GM12878 (cell line): ENCODE measurements around the gene ADGRD1. TPM values are rescaled to one million over a fixed set of nuclear protein-coding genes. Genes with fewer than 3 reads are reported as not detected.
A peak's percentile ranks its signal among the peaks of the same experiment; 100 is the strongest.

Experiments
- ASH2L ChIP-seq: fragments of 300-600, 200-600 bp; sonication (generic); IDR thresholded peaks from 2 replicates; pipeline ENCODE4 v1.6.1; 2017; ENCODE audit warnings: low read depth, mild to moderate bottlenecking, borderline replicate concordance
- ATF7 ChIP-seq: fragments of 450-650 bp; IDR thresholded peaks from 2 replicates; pipeline ENCODE4 v1.6.1; 2016; ENCODE audit warnings: low read depth, mild to moderate bottlenecking
- BCL11A ChIP-seq: IDR thresholded peaks from 2 replicates; pipeline ENCODE4 v1.6.1; 2011; ENCODE audit warnings: low read depth, low read length
- CEBPZ ChIP-seq: fragments of 150-350 bp; IDR thresholded peaks from 2 replicates; pipeline ENCODE4 v1.6.1; 2016; ENCODE audit warnings: low read depth, low read length
- E2F4 ChIP-seq: IDR thresholded peaks from 2 replicates; pipeline ENCODE4 v1.6.1; 2012; ENCODE audit warnings: low read depth, low read length, improper control_type of control experiment
- IKZF1 ChIP-seq: fragments of 450-650 bp; conservative IDR thresholded peaks from 2 replicates; pipeline ENCODE4 v1.6.1; 2017; ENCODE audit warnings: antibody characterized with exemption, mild to moderate bottlenecking
- IRF5 ChIP-seq: fragments of 450-650 bp; IDR thresholded peaks from 2 replicates; pipeline ENCODE4 v1.6.1; 2017; ENCODE audit warnings: borderline replicate concordance
- MTA3 ChIP-seq: IDR thresholded peaks from 2 replicates; pipeline ENCODE4 v1.6.1; 2012; ENCODE audit warnings: low read length, inconsistent platforms, borderline replicate concordance
- MXI1 ChIP-seq: fragments of 150-350 bp; IDR thresholded peaks from 2 replicates; pipeline ENCODE4 v1.6.1; 2011; ENCODE audit warnings: low read depth, mild to moderate bottlenecking, inconsistent platforms, low read length, improper control_type of control experiment
- MYC ChIP-seq: IDR thresholded peaks from 2 replicates; pipeline ENCODE4 v1.6.1; 2011; ENCODE audit warnings: mild to moderate bottlenecking, low read length, moderate library complexity, inconsistent platforms; ENCODE audit not compliant: insufficient read depth, insufficient replicate concordance, insufficient read length, severe bottlenecking
- RCOR1 ChIP-seq: conservative IDR thresholded peaks from 2 replicates; pipeline ENCODE4 v1.6.1; 2012; ENCODE audit warnings: low read depth, low read length, improper control_type of control experiment
- SIX5 ChIP-seq: IDR thresholded peaks from 2 replicates; pipeline ENCODE4 v1.6.1; 2011; ENCODE audit warnings: mild to moderate bottlenecking, low read depth, low read length, moderate library complexity; ENCODE audit not compliant: severe bottlenecking
- SKIL ChIP-seq: fragments of 450-650 bp; IDR thresholded peaks from 2 replicates; pipeline ENCODE4 v1.6.1; 2017; ENCODE audit warnings: mild to moderate bottlenecking, low read depth, inconsistent platforms; ENCODE audit not compliant: poor library complexity, severe bottlenecking
- WRNIP1 ChIP-seq: IDR thresholded peaks from 2 replicates; pipeline ENCODE4 v1.6.1; 2011; ENCODE audit warnings: low read depth, low read length, improper control_type of control experiment, borderline replicate concordance
- ZBTB33 ChIP-seq: fragments of 450-650 bp; IDR thresholded peaks from 2 replicates; pipeline ENCODE4 v1.6.1; 2017; ENCODE audit warnings: mild to moderate bottlenecking
- ZNF622 ChIP-seq: fragments of 450-650 bp; IDR thresholded peaks from 2 replicates; pipeline ENCODE4 v1.6.1; 2017; ENCODE audit warnings: mild to moderate bottlenecking, inconsistent platforms
- polyA plus RNA-seq, 11 experiments: library from polyadenylated mRNA; depleted of rRNA in 4 of 11; unstranded in 6 of 11; stranded (reverse) in 5 of 11; fragments of >200 nt; fragmentation: Nextera tagmentation in 4 of 11; fragmentation: Illumina TruSeq in 1 of 11; extraction: Ambion mirVana in 4 of 11; extraction: Trizol in 1 of 11; gene quantifications; 1 replicate in 1 of 11; 2 replicates in 10 of 11; pipeline versions ENCODE4 v1.2.1 to v1.2.3, GENCODE V29; 2011 to 2016; ENCODE audit warnings: inconsistent platforms in 2 of 11, missing spikeins in 2 of 11, low read depth in 1 of 11
- total RNA-seq, 4 experiments: library from RNA; depleted of rRNA in 3 of 4; stranded (reverse); fragments of >200 nt in 3 of 4; fragmentation: Illumina TruSeq in 1 of 4; extraction: Trizol in 1 of 4; gene quantifications; 2 replicates each; pipeline versions ENCODE4 v1.2.1 to v1.2.3, GENCODE V29; 2013 to 2021

Gene ADGRD1
- total and polyA plus RNA-seq, 10 of the 15 experiments (the other 5 are each of a cell fraction or from before 2014, with no cell fraction given) = 0.15 to 12.7 (median 1.2) TPM

GRCh38 chr12:130970165-130970907 lies 16.6 kb downstream of the ADGRD1 start (continued):
- TF ChIP-seq ZBTB33 (no peak), CEBPZ (no peak), E2F4 (no peak), BCL11A (peak; percentile 73), IRF5 (no peak), MXI1 (no peak), MYC (no peak), IKZF1 (peak; percentile 85), SIX5 (no peak), ASH2L (no peak), ATF7 (0 out of 2 replicates have a peak, but pooled peaks have one; percentile 16), WRNIP1 (no peak), MTA3 (no peak), ZNF622 (no peak), SKIL (peak; percentile 28), RCOR1 (no peak)
